Activated CD4-positive, CD25-positive, alpha-beta regulatory T cell treated with anti-CD3 and anti-CD28 coated beads, Interleukin-2, amount 50 U/mL, for 24 hours (primary cell): ENCODE measurements around the gene ZNF564.
A peak's percentile ranks its signal among the peaks of the same experiment; 100 is the strongest.
"Not testable (repeated sequence)": the region's sequence is repeated elsewhere in the genome, so short reads cannot be mapped to it uniquely, and the experiment has no call there.

Experiments used
- ATAC-seq, 2 donors: fragments of 150-1000 bp; cut with Tn5 transposase; one replicate each; pipeline ENCODE4 v1.10.0; 2021; ENCODE audit warnings: mild to moderate bottlenecking in 1 of 2, moderate library complexity in 1 of 2

Gene ZNF564

DNA sequence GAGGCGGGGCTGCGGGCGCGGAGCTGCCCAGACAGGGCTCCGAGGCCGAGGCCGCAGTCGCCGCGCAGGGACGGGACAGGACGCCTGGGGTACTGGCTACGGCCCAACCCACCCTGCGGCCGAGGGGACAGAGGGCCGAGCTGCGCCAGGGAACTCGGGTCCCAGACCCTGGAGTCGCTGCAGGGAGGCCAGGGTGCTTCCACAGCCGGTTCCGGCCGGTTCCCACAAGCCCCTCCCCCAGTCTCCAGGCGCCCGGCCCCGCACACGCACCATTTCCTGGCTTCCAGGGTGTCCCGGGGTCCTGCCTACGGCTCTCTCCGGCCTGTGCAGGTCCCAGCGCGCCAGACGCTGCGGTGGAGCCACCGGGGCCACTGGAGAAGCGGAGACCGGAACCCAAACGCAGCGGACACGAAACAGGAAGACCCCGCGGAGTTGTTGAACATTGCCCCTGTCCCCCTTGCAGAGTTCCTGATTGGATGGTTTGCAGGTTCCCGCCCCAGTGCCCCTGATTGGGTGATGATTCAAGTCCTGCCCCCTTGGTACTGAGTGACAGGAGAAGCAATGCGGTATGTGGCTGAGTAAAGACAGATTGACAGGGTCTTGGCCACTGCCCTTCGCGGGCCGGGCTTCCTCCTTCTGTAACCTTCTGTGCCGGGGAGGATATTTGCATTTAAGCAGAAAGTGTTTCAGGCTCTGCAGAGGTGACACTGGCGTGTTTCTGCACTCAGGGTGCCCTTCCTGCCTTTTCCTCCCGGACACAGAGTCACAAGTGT lies at the start of gene ZNF564:
Gene ZNF564 (minus strand): TSS at position 423 of the 773 bp plus-strand sequence. CDS start 150 bp downstream, at position 273.
- peak; percentile 99 to 100 for ATAC-seq

DNA sequence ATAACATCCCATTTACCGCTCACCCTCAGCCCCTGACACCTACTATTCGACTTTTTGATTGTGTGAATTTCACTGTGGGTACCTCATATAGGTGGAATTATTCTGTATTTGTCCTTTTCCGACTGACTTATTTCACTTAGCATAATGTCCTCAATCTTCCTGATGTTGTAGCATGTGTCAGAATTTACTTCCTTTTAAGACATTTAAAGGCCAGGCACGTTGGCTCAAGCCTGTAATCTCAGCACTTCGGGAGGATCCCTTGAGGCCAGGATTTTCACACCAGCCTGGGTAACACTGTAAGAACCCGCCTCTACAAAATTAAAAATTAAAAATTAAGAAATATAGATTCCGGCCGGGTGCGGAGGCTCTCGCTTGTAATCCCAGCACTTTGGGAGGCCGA lies 46.3 kb upstream of the ZNF564 start:
- ATAC-seq, result no peak

DNA sequence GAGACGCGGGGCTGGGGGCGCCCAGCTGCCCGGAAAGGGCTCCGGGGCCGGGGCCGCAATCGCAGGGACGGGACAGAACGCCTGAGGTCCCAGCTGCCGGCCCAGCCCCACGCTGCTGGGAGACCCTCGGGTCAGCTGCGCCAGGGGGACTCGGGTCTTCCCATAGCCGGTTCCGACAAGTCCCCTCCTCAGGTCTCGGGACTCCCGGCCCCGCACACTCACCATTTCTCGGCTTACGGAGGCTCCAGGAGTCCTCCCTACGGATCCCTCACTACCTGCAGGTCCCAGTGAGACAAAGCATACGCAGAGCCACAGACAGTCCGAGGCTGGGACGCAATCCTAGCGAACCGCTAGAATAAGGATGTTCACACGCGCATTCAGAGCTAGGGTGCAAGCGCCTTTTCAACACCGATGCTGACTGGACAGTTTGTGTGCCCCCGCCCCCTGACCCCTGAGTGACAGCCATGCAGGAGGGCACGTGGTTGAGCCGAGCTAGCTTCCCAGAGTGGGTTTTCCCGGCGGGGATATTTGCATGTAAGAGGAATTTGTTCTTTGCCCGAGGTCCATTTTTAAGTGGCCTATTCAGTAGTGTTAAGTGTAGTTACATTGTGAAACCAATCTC lies 45.8 kb upstream of the ZNF564 start:
- no peak for ATAC-seq

DNA sequence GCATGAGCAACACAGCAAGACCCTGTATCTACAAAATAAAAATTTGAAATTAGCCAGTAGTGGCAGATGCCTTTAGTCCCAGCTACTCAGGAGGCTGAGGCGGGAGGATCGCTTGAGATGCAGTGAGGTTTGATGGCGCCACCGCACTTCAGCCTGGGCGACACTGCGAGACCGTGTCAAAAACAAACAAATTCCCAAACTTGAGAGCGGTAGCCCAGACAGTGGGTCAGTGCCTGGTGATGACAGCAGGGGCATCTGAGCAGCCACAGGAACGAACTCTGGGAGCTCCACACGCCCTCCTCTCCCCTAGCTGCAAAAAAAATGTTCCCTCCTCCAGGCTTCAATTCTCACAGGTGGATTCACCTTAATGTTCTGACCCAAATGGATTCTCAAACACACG lies 45.2 kb upstream of the ZNF564 start:
- no peak for ATAC-seq

DNA sequence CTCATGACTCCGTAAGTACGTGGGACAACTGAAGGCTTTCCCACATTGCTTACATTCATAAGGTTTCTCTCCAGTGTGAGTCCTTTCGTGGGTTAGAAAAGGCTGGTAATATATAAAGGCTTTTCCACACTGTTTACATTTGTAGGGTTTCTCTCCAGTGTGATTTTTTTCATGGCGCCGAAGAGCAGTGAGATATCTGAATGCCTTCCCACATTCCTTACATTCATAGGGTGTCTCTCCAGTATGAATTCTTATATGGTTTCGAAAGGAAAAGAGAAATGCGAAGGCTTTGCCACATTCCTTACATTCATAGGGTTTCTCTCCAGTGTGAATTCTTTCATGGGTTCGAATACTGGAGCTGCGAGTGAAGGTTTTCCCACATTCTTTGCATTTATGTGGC lies 29.8 kb upstream of the ZNF564 start:
- ATAC-seq, result no peak

DNA sequence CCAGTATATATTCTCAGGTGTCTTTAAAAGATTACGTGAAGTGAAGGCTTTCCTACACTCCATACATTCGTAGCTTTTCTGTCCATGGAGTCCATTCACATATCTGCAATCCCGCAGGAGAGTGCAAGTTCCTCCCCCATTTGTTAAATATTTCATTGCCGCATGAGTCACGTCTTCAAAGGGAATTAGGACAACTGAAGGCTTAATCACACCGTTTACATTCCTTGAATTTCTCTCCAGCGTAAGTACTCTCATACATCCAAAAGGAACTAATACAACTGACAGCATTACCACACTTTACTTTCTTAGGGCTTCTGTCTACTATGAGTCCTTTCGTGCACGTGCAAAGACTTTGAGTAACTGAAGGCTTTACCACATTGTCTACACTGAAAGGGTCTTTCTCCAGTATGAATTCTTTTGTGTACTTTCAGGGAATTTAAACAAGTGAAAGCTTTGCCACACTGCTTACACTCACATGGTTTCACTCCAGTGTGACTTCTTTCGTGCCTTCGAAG lies 29.0 kb upstream of the ZNF564 start:
- no peak for ATAC-seq

DNA sequence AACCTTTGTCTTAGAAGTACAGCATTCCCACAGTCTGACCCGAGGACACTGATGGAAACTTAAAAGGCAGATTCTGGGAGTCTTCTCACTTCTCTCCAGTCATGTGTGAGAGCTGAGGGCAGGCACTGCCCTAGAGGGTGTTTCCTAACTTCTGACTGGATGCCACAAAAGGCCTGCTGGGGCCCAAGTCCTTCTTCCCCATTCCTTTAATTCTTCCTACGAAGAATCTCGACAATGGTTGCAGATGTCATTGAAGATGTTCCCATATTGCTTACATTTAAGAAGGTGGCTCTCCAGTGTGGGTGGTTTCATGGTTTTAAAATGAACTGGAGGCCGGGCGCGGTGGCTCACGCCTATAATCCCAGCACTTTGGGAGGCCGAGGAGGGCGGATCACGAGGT lies 27.4 kb upstream of the ZNF564 start:
- ATAC-seq, result no peak

DNA sequence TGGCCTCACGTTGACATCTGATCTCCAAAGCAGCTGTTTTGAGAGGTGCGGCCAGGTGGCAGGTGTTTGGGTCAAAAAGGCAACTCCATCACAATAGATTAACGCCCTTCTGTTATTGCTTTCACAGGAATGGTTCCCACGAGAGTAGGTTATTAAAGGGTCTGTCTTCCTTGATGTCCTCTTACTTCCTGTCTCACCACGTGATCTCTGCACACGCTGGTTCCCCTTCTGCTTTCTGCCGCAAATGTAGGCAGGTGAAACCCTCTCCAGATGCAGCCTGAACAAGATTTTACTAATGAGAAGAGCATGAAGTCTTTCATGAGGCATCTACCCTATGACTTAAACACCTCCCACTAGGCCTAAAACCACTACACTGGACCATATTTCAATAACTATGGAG lies 22.8 kb upstream of the ZNF564 start:
- peak in 1 of 2 donors; percentile 30 for ATAC-seq

DNA sequence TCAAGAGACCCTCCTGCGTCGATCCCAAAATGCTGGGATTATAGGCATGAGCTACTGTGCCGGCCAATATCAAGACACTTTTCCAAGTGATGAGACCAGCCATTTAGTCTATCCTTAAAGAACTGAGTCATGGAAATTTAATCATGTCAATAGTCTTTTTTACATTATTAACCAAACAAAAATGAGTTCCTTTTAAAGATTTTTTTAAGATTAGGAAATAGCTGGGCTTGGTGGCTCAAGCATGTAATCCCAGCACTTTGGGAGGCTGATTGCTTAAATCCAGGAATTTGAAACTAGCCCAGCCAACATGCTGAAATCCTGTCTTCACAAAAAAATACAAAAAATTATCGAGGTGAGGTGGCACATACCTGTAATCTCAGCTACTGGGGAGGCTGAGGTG lies 16.7 kb upstream of the ZNF564 start:
- no peak for ATAC-seq

DNA sequence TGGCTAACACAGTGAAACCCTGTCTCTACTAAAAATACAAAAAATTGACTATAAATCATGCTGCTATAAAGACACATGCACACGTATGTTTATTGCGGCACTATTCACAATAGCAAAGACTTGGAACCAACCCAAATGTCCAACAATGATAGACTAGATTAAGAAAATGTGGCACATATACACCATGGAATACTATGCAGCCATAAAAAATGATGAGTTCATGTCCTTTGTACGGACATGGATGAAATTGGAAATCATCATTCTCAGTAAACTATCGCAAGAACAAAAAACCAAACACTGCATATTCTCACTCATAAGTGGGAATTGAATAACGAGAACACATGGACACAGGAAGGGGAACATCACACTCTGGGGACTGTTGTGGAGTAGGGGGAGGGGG lies 15.1 kb upstream of the ZNF564 start:
- not testable (repeated sequence) for ATAC-seq

DNA sequence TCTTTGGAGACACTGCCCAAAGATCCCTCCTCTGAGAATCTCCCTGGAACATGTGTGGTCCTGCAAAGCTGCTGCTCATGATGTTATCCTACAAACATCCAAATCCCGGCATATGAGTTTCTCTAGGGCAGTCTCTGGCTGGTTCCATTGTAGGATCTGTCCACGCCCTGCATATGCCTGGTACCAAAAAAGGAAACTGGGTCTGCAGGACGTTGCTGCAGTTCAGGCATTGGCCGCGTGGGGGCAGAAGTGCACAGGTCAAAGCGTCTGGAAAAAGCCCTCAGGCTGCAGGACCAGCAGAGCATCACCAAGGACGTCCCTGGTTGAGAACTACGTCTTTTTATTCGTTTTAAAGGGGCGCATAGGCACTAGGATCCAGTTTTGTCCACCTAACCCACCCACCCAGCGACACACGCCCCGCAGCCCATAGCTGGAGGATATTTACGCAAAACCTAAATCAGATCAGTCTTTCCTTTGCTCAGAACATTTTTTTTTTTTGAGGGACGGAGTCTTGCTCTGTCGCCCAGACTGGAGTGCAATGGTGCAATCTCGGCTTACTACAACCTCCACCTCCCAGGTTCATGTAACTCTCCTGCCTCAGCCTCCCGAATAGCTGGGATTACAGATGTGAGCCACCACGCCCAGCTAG lies 12.9 kb upstream of the ZNF564 start:
- ATAC-seq, result peak; percentile 83 to 93

DNA sequence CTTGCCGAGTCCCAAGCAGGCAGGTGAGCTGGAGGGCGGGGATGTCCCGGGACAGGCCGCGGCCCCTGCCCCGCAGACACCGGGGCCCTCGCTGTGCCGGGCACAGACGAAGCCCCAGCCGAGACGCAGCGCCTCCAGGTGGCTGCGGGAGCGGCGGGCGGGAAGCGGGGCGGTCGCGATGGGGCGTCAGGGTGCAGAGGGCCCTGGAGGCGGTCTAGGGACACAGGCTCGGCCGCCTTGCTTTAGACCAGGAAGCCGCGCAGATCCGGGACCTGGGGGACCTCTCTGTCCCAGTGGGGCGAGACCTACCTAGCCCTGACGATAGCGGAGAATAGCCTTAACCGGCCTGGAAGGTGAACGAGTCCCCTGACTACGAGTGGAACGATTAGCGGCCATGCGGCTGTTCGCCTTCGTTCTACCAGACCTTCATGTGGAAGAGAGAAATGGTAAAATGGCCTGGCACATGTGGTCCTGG lies 4.2 kb upstream of the ZNF564 start:
- no peak for ATAC-seq

DNA sequence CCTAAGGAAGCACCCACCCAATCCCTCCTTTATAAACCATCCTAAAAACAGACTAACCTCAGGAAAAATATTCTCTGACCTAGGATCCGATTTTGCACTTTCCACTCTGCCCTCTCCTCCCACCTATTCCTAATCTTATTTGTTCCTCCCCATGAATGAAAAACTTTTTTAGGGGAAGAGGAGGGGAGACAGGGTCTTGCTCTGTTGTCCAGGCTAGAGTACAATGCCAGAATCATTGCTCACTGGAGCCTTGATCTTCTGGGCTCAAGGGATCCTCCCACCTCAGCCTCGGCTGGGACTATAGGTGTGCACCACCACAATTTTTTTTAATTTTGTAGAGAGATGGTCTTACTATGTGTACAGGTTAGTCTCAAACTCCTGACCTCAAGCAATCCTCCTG lies 4.4 kb downstream of the ZNF564 start:
- ATAC-seq, result no peak

DNA sequence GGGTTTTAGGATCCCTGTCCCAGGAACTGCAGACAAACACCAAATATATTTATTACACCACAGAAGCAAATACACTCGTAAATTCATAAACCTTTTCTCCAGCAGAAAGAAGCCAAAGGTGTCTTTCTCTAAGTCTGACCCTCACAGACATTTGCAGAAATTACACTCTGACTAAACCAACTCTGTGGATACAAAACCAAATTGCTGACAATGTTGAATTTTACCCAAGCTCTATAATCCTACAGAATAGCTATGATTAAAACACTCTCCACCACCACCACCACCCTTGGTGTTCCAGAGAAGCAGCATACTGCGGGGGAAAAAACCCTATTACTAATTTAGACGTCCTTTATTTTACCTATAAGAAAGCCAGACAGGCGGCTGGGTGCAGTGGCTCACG lies 5.2 kb downstream of the ZNF564 start:
- ATAC-seq, result no peak

DNA sequence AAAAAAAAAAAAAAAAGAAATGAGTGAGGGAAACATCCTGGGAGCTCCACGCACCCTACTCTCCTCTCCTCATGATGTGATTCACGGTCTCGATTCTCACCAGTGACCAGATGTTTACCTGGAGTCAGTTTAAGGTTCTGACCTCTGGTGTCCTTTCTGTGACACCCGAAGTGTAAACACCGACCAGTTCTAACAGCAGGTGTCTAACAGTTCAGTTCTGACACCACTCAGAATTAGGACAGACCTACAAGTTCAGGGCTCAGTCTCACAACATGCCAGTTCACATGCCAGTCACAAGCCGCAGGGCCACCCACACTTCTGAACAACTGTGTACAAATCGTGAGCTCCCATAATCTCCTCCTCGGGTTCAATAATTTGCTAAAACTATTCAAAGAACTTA lies 6.0 kb downstream of the ZNF564 start:
- no peak for ATAC-seq

DNA sequence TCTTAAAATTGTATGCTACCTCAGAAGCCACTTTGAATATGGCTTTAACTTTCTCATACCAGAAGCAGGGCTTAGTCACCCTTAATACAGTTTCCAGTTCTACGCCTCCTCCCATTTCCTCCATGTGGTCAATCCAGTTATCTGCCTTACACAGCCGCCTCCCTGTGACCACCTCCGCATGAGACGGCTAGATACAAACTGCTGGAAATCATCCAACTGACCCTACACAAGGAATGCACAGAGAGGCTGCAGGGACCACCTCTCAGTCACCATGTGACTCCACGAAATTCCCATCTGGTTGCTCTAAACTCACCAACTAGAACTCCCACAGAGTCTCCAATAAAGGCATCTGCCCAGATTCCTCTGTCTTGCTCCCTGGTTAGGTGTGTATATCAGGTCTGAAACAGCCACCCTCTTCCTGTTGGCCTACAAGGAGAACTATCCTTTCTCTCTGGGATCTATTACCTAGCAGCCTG lies 6.8 kb downstream of the ZNF564 start:
- peak; percentile 17 to 48 for ATAC-seq

DNA sequence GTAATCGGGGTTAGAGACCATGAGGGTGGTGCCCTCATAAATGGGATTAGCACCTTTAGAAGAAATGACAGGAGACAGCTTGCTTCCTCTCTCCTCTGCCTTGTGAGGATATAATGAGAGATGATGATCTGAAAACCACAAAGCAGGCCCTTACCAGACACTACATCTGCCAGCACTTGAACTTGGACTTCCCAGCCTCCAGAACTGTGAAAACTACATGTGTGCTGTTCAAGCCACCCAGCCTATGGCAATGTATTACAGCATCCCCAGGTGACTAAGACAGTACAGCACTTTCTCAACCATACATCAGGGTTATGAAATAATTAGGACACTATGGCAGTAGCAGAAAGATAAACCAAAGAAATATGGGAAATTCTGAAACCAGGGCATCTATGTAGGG lies 7.4 kb downstream of the ZNF564 start:
- ATAC-seq, result peak in 1 of 2 donors; percentile 36

DNA sequence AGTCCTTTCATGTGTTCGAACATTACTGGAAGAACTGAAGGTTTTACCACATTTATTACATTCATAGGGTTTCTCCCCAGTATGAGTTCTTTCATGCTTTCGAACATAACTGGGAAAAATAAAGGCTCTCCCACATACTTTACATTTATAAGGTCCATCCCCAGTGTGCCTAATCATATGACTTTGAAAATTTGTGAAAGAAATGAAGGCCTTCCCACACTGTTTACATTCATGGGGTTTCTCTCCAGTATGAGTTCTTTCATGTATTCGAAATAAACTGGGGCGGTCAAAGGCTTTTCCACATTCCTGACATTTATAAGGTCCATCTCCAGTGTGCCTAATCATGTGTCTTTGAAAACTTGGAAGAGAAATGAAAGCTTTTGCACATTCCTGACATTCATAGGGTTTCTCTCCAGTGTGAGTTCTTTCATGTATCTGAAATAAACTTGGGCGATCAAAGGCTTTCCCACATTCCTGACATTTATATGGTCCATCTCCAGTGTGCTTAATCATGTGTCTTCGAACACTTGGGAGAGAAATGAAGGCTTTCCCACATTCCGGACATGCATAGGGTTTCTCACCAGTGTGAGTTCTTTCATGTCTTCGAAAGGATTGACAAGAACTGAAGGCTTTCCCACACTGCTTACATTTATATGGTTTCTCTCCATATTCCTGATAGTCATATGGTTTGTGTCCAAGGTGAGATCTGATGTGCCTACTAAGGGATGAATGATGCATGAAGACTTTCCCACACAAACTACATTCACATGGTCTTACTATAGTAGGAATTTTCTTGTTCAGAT lies 24.0 kb downstream of the ZNF564 start:
- ATAC-seq, result no peak

DNA sequence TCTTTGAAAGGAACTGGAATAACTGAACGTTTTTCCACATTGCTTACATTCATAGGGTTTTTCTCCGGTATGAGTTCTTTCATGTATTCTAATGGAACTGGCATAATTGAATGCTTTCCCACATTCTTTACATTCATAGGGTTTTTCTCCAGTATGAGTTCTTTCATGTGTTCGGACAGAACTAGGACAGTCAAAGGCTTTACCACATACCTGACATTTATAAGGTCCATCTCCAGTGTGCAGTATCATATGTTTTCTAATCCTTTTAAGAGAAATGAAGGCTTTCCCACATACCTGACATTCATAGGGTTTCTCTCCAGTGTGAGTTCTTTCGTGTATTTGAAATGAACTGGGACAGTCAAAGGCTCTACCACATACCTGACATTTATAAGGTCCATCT lies 24.7 kb downstream of the ZNF564 start:
- no peak for ATAC-seq

DNA sequence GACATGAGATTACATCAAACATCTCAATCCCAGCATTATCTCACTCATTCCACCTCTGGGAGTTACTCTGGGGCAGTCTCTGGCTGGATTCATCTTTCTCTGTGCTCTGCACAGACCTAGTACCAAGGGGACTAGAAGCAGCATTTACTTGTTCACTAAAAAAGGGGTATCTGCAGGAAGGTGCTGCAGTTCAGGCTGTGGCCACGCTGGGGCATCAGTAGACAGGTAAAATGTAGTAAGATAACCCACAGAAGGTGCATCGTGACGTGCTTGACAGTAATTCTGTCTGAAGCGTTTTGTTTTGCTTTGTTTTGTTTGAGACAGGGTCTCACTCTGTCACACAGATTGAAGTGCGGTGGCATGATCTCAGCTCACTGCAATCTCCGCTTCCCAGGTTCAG lies 29.3 kb downstream of the ZNF564 start:
- no peak for ATAC-seq

DNA sequence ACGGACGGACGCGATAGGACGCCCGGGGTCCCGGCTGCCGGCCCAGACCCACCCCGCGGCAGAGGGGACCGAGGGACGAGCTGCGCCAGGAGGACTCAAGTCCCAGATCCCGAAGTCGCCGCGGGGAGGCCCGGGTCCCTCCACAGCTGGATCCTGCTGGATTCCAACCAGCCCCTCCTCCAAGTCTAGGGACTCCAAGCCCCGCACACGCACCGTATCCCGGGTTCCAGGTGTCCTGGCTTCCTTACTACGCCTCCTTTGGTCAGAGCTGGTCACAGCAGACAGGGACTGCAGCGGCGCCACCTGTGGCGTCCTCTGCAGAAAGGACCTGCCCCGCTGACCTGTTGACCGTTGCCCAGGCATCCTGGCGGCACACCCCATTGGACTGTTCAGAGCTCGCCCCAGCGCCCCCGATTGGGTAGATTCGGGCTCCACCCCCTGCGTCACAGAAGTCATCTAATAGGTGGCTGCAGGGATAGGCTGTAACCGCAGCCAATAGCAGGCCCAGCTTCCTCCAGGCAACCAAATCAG lies 37.7 kb downstream of the ZNF564 start:
- no peak for ATAC-seq

DNA sequence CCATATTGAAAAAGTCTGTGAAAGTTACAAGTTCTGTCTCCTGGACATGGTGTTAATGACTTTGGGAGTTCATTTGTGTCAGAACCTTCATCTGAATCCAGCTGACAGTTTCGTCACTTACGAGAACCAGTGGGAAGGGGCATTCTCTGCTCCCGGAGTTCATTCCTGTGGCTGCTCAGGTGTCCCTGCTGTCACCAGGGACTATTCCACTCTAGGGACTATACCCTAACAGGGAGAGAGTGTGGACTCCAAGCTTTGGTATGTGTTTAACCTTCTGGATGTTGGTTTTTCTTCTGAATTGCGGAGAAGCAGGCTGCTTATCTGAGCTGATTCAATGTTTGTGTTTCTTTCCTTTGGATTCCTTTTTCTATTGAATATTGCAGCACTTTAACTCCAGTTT lies 54.2 kb downstream of the ZNF564 start:
- ATAC-seq, result no peak
